NCI-H146 treated with DMSO at 0.1 percent for 48 hours (cell line): ENCODE data around the gene EMSY.
"Not testable (repeated sequence)": the region's sequence is repeated elsewhere in the genome, so short reads cannot be mapped to it uniquely, and the experiment has no call there.

Source experiments
- DNase-seq: peaks from one replicate; lab custom pipeline; 2025; ENCODE audit not compliant: unreplicated experiment; lab: John Stamatoyannopoulos, UW

Gene EMSY, protein sequence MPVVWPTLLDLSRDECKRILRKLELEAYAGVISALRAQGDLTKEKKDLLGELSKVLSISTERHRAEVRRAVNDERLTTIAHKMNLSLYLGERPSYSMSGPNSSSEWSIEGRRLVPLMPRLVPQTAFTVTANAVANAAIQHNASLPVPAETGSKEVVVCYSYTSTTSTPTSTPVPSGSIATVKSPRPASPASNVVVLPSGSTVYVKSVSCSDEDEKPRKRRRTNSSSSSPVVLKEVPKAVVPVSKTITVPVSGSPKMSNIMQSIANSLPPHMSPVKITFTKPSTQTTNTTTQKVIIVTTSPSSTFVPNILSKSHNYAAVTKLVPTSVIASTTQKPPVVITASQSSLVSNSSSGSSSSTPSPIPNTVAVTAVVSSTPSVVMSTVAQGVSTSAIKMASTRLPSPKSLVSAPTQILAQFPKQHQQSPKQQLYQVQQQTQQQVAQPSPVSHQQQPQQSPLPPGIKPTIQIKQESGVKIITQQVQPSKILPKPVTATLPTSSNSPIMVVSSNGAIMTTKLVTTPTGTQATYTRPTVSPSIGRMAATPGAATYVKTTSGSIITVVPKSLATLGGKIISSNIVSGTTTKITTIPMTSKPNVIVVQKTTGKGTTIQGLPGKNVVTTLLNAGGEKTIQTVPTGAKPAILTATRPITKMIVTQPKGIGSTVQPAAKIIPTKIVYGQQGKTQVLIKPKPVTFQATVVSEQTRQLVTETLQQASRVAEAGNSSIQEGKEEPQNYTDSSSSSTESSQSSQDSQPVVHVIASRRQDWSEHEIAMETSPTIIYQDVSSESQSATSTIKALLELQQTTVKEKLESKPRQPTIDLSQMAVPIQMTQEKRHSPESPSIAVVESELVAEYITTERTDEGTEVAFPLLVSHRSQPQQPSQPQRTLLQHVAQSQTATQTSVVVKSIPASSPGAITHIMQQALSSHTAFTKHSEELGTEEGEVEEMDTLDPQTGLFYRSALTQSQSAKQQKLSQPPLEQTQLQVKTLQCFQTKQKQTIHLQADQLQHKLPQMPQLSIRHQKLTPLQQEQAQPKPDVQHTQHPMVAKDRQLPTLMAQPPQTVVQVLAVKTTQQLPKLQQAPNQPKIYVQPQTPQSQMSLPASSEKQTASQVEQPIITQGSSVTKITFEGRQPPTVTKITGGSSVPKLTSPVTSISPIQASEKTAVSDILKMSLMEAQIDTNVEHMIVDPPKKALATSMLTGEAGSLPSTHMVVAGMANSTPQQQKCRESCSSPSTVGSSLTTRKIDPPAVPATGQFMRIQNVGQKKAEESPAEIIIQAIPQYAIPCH (N-terminal part only)

DNA sequence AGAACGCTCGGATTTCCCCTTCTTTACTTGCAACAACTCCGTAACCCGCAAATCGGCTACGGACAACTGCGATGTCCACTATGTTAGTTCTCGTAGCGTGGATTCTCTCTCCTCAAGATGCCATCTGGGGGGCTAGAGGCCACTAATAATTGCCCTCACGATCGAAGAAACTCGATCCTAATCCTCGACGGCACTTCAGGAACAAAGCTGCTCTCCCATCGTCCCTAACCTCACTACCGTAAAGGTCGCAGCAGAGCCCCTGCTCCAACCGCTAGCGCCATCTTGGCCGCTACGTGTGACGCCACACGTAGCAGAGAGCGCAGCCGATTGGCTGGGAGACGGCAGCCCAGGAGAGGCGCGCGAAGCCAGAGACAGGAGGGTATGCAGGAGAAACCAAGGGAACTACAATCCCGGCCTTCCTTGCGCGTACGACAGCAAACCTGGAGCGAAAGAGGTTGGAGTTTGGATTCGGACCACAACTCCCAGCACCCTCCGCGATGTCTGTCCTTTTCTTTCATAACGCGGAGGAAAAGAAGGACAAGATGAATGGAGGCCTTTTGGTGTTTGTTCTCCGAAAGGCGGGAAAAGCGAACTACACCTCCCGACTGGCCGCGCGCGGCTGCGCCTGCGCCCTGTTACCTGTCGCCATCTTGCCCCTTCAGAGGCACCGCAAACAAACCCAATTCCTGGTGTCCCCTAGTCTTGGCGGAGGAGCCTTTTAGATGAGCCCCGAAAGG lies at the start of gene EMSY:
EMSY (plus strand) TSS at position 635 of the 737 bp plus-strand sequence. CDS start 1,921 bp downstream, outside the sequence.
- DNase-seq = peak; percentile 99

DNA sequence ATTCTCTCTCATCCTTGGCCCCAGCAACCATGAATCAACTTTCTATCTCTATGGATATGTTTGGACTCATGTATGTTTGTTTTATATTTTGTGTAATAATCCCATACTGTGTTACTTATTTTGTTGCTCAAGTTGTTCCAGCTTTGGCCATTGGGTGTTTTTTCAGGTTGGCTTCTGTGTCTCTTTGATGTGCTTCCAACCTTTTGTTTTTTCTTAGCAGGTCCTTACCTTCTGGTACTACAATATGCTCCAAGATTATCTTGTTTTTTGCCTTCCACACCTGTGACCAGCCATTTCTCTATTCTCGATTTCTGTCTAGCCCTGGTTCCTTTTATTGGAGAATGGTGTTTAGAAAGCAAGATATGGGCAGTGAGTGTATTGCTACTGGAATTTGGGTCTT lies 49.5 kb upstream of the EMSY start:
- no peak for DNase-seq

DNA sequence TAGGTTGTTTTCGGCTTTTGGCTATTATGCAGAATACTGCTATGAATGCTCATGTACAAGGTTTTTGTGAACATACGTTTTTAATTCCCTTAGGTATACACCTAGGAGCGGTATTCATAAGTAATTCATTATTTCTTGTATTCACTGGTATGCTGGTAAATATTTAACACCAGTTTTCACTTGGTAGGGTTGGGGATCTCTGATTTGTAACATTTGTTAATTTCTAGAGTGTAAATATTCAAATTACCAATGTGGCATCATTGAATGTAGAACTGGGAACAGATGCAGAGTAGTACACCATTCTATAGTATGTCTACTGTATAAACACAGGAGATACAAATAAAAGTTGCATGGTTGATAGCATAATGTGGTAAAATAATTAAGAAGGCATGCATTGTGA lies 47.4 kb upstream of the EMSY start:
- DNase-seq = no peak

DNA sequence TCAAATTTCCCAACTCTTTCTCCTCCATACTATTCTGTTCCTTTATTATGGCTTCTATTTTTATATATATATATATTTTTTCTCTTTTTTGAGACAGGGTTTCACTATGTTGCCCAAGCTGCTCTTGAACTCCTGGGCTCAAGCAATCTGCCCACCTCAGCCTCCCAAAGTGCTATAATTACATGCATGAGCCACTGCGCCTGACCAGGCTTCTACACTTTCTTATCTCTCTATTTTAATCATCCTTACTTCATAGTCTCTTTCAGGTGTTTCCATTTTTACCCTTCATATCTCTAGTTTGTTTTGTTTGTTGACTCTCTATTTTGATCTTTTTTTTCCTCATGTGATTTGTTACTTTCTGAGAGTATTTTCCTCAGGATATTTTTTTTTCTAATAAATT lies 43.9 kb upstream of the EMSY start:
- DNase-seq = no peak

DNA sequence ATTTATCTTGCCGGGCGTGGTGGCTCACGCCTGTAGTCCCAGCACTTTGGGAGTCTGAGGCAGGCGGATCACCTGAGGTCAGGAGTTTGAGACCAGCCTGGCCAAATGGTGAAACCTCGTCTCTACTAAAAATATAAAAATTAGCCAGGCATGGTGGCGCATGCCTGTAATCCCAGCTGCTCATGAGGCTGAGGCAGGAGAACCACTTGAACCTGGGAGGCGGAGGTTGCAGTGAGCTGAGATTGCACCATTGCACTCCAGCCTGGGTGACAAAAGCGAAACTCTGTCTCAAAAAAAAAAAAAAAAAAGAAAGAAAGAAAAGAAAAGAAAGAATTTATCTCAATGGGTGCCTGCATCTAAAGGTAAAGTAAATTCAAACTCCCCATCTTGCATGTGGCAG lies 43.3 kb upstream of the EMSY start:
- DNase-seq = not testable (repeated sequence)

DNA sequence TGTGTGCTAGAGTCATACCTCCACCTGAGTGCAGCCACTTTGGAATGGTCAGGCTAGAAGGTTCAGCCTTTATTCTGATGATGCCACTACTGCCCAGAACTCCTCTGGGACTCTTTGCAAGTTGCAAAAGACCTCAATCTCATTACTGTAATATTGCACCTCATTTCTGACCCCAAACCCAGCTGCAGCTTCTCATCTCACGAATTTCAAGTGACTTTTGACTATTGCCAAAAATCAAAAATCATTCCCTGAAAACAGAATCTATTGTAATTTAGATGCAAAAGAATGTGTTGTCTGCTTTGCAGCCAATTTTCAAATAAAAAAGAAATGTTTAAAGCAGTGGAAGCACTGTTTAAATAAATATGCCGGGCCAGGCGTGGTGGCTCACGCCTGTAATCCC lies 38.5 kb upstream of the EMSY start:
- DNase-seq = no peak

DNA sequence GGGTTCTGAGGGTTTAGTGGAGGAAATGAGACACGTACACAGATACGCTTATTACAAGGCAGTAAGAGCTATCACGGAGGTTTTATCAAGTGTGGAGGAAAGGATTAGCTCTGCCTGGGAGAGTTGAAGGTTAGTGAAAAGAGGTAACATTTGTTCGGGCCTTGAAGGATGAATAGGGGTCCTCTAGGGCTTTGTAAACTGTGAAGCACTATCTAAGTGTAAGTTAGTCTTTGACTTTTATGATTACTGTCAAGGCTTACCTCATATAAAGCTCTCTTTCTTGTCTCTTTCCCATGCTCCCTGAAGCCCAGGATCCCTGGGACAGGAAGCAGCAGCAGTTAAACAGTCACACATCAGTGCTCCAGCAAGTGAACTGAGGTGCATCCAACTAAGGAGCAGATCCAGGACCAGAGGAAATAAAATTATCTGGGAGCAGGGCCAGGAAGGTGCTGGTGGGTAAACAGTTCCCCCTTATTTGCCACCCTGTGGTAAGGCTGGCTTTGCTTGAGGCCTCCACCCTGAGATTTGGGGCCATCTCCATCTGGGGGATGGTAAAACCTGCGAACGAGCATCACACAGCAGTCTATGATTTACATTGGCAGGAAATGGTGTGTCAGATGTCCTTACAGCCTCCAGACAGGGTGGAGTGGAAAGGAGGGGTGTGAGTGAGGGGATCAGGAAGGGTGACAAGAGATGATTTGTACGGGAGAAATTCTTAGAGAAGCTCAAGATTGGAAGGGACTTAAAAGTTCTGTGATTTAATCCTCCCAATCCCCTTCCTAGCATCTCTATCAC lies 36.5 kb upstream of the EMSY start:
- no peak for DNase-seq

DNA sequence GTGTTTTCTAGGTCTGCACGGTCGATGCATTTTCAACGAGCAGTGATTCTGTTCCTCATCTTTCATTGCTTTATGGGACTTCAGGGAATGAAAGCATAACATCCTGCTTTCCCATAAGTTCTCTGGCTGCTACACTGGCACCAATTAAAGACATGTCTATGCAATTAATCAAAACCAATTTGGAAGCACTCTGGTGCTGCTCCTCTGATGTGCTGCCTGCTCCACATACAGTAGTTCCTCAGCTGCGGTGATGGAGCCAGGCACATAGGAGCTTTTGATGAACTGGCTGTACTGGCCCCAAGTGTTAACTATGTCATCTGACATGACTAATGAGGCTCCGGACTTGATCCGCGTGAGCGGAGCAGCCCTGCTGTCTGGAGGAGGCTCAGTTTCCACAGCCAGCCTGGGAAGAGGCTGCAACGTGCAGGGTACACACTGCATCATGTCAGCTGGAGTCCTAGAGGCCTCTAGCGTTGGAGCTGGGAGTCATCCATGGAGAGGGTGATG lies 33.9 kb upstream of the EMSY start:
- DNase-seq = no peak

DNA sequence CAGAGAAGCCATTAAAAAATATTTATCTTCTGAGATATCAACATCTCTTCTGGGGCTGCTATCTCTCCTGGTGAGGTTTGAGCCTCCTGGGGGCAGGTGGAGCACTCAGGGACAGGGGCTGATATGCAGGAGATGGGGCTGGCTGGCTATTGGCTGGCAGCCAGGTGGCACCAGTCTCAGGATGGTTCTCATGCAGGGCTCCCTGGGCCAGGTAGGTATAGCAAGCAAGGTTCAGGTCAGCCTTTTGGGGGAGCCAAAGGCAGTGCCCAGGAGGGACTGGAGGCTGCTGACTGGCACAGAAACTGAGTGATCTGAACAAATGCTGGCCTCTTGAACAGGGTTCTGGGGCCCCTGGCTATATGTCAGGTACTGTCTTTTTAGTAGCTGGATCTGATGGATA lies 29.7 kb upstream of the EMSY start:
- no peak for DNase-seq

DNA sequence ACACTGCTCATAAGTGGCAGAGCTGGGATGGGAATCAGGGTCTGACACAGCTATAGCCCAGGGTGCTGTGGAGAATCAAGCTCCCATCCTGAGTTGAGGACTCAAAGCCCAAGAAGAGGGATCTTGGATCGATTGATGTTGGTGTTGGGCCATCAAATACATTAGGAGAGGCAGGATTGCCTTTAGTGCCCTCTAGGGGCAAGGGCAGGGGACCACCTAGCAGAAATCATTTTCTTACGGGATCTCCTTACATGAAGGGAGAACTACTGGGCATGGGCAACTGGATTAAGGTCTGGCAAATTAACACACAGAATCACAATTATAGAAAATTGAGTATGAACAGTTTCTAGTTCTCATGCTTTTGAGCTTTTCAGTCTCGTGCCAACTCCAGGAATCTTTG lies 24.9 kb upstream of the EMSY start:
- no peak for DNase-seq

DNA sequence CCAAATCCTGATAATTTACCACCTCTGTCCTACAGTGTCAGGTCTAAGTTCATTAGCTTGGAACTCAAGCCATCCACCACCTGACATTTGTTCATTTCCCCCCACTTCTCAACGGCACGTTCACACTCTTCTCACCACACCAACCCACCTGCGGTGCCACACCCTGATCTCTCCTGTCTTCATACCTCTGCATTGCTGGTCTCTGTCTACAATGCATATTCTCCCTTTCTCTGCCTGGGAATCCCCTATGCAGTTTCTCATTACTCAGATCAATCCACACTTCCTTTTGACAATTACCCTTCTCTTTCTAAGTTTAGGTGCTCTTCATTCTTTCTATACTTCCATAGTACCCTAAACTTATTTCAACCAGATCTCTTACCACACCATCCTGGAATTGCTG lies 20.4 kb upstream of the EMSY start:
- no peak for DNase-seq

DNA sequence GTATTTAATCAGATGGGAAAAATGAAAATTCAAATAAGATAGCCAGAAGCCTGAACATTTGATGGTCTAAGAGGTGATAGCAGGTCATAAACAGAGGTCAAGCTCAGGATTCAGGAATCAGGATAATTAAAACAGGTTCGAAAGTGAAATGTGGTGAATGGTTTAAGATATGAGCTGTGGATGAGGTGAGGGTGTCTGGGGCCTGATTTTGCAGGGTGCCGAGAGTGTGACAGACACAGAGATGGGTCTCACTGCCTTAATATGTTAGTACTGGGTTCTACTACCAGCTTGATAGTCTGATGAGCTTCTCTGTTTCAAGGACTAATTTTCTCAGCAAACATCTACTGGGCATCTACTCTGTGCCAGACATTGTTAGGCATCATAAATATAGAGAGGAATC lies 19.9 kb upstream of the EMSY start:
- no peak for DNase-seq

DNA sequence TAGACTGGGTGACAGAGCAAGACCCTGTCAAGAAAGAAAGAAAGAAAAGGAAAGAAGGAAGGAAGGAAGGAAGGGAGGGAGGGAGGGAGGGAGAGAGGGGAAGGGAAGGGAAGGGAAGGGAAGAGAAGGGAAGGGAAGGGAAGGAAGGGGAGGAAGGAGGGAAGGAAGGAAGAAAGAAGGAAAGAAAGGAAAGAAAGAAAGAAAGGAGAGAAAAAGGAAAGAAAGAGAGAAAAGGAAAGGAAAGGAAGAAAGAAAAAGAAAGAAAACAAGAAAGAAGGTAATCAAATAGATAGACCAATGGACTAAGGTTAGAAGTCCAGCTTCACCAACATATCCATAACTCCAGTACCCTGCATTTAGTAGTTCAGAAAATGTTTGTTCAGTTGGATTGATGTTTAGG lies 18.2 kb upstream of the EMSY start:
- no peak for DNase-seq

DNA sequence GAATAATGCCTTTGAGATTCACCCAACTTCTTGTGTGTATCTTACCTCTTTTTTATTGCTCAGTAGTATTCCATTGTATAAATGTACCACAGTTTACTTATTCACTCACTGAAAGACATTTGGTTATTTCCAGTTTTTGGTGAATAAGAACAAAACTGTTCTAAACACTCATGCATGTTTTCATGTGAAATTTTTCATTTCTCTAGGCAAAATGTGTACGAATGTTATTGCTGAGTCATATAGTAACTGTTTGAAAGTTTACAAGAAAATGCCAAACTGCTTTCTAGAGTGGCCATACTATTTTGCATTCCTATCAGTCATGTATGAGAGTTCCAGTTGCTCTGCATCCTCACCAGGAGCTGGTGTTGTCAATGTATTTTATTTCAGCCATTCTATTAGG lies 8.8 kb upstream of the EMSY start:
- DNase-seq = no peak

DNA sequence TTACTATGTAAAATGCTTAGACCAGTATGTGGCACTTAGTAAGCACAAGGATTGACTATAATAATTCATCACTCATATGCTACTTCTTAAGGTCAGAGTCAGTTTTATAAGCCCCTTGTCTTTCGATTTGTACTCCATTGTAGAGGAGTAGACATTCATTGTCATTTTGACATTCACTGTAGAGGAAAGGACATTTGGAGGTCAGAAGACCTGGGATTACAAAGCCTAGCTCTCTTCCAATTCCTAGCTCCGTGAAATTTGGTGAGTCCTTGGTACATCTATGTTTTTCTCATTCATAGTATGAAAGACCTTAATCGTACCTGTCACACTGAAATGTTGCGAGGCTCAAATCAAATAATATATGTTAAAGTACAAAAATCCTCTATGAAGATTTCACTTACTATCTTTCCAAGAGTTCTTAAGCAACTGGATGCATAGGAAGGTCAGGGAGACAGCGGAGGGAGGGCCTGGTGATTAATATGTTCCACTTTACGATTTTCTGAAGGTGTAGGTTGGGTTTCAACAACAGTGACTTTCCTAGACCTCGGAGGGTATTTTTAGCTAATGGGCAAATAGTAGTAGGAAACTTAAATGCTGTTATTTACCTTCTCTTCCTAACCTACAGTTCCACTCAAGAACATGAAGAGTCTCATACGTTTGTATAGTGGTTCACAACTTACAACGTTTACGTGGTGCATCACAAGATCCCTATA lies 1.4 kb upstream of the EMSY start:
- no peak for DNase-seq

DNA sequence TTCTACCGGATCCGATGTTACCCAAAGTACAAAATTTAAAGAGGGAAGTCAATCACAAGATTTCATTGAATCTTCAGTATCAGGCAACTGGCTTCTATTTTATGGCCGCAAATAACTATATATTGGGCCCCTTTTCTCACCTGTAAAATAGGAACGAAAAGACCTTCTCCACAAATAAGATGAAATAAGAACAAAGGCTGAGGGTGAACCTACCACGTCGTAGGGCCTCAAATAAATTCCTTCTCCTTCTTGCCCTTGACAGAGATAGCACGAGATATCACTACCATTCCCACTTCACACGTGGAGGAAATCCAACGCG lies 794 bp upstream of the EMSY start:
- DNase-seq = no peak

DNA sequence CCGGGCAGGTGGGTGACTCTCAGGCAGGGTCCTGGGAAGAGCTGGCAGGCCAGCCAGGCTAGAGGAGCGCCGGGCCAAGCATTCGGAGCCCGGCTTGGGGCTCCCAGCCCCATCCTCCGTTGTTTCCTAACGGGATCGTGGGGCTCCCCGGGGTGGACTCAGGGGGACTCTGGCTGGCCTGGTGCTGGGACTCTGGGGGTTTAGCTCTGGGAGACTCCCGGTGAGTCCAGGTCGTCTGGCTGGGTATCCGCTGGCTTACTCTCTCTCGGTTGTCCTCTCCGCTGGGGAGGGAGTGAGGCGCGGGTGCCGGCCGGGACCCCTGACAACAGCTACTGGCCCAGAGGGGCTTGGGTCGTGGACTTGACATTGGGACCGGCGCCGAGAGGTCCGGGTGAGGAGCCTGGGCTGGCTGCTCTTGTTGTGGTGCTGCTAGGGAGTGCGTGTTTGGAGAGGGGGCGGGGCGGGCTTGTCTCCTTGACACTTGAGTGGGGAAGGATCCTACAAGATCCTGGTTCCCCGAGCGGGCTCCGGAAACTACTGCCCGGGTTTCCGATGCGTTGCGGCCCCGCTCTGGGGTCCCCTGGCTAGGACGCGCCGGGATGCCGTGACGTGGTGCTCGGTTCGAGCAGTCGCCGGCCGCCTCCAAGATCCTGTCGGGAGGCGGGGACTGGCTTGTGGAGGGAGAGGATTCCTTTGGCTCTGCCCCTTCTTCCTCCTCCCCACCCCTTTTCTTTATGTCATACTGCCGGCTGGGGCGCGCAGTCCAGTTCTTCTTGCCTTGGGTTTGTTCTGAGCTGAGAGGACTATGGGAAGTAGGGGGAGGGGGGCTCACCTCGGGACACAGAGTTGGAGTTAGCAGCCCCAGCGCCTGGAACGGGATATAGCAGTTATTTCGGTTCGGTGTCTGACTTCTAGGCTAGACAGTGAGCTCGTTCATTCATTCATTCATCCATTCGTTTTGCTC lies 585 bp downstream of the EMSY start:
- peak; percentile 68 for DNase-seq

DNA sequence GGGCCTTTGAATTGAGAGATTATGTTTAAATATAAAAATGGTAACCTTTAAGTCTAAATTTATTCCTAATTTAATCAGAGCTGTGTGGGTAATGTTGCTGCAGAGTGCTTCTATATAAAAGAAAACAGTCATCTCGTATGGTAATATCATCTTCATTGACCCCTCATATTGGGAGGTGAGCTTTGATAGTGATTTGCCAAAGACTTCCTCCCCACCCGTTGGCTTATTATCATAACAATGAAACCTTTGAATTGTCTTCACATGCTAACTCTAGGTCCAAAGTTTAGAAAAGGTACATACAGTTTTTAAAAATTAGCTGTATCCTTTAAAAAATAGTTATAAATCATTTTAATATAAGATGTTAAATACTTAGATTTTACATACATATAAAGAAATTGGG lies 3.7 kb downstream of the EMSY start:
- DNase-seq = no peak
